ENCODE results near the gene LAMC3. TPM values are rescaled to one million over a fixed set of nuclear protein-coding genes. Genes with fewer than 3 reads are reported as not detected.
A peak's percentile ranks its signal among the peaks of the same experiment; 100 is the strongest.

Gene LAMC3
- total RNA-seq, 1 donor from 2014 or later, result 26.4 TPM

DNA sequence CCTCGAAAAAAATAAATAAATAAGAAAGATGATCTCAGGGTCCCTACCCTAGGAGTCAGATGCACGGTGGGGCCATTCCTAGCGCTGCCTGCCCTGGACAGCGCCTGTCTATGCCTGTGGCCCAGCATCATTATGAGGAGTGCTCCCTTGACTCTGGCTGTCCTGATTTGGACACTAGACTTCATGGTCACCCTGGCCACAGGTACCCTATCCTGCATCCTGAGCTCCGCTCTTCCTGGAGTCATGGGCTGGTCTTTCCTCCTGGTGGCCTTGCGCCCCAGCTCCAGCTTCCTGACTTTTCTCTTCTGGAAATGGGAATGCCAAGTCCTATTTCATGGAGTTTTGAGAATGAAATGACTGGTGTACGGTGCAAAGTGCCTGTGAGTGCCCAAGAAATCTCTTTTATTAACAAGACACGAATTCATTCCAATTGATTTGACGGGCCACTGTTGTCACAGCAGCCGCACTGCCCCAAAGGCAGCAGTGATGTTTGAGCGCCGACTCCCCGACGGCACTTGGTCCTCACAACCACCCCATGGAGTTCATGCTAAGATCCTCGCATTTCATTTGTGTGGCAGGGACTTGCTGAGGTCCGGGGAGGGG is 86.8 kb downstream of the LAMC3 start:
- Histone ChIP-seq H3K36me3 (no peaks in the 10 kb centered on the region), H3K9me3 (no peaks in the 10 kb centered on the region), H3K27me3 (ENCODE audit: low read depth) (peaks cover 49% of the 10 kb centered on the region), H3K27ac (no peak overlapping the region), H3K4me1 (peaks cover 6% of the 10 kb centered on the region), H3K4me3 (peak overlapping the region; percentile 58)
- intact Hi-C loops (cut with DNase I), result no loop called here
- no peak for TF ChIP-seq CTCF (IDR thresholded peaks at IDR 0.05)
- DNase-seq (no peak), ATAC-seq (no peak)

DNA sequence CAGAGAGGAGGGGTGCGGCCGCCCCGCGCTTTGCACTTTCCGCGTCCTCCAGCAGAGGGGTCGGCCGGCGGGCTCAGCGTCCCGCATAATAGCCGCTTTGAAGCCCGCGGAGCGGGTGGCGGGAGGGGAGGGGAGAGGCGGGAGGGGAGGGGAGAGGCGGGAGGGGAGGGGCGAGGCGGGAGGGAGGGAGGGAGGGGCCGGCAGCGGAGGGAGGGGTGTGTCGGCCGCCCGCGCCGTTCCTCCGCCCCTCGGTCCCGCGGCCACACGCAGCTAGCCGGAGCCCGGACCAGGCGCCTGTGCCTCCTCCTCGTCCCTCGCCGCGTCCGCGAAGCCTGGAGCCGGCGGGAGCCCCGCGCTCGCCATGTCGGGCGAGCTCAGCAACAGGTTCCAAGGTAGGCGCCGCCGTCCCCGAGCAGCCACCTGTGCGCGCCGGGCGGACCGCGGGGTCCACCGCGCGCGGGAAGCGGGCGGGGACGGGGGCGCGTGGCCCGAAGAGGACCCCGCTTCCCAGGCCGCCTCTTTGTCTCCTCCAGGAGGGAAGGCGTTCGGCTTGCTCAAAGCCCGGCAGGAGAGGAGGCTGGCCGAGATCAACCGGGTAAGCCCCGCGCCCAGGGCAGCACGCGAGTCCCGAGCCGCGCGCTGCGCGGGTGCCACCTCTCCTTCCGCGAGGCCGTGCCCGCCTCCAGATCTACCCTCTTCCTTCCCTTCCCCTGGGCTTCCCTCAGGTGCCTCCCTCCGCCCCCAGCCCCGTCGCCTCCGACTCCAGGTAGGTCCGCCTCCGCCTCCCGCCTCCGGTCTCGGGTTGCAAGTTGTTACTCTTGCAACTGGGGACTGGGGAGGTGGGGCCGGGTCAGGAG is 87.5 kb downstream of the LAMC3 start, which contains the start of gene AIF1L:
AIF1L (plus strand) TSS at position 263 of the 857 bp plus-strand sequence; CDS start at position 362, 99 bp downstream.
- H3K4me3 ChIP-seq, result peak within 1 kb of the TSS; percentile 58
- peak; percentile 20 for TF ChIP-seq CTCF (IDR thresholded peaks at IDR 0.05)
- H3K36me3 ChIP-seq, result no peaks in the 10 kb centered on the region
- peaks cover 6% of the 10 kb centered on the region for H3K4me1 ChIP-seq
- H3K27me3 ChIP-seq (ENCODE audit: low read depth), result peaks cover 49% of the 10 kb centered on the region
- no peak for DNase-seq
- no peaks in the 10 kb centered on the region for H3K9me3 ChIP-seq
- H3K27ac ChIP-seq, result peak within 1 kb of the TSS; percentile 46
- intact Hi-C loops (cut with DNase I), result no loop called here
- ATAC-seq, result peak; percentile 21 to 64

GRCh38 chr9:131097126-131097947 is 88.4 kb downstream of the LAMC3 start:
- no peak for ATAC-seq
- Histone ChIP-seq H3K4me1 (peaks cover 6% of the 10 kb centered on the region), H3K4me3 (peak overlapping the region; percentile 58), H3K27me3 (ENCODE audit: low read depth) (peaks cover 49% of the 10 kb centered on the region), H3K36me3 (no peaks in the 10 kb centered on the region), H3K27ac (peak overlapping the region; percentile 46), H3K9me3 (no peaks in the 10 kb centered on the region)
- DNase-seq, result no peak
- TF ChIP-seq CTCF (IDR thresholded peaks at IDR 0.05), result no peak
- intact Hi-C loops (cut with DNase I), result no loop called here

- Histone ChIP-seq H3K4me3 (peak overlapping the region; percentile 58), H3K27ac (no peak overlapping the region)
- DNase-seq, result no peak
Observed at GRCh38 chr9:131097948-131098278, 88.9 kb downstream of the LAMC3 start.

More at GRCh38 chr9:131097948-131098278, 88.9 kb downstream of the LAMC3 start:
- H3K4me1 ChIP-seq, result peaks cover 6% of the 10 kb centered on the region
- no peaks in the 10 kb centered on the region for H3K9me3 ChIP-seq
- no peak for TF ChIP-seq CTCF (IDR thresholded peaks at IDR 0.05)
- no peak for ATAC-seq
- intact Hi-C loops (cut with DNase I), result no loop called here
- H3K36me3 ChIP-seq, result no peaks in the 10 kb centered on the region
- H3K27me3 ChIP-seq (ENCODE audit: low read depth), result peaks cover 49% of the 10 kb centered on the region
